PC-3 (cell line): ENCODE data around the gene ZYG11B. TPM values are rescaled to one million over a fixed set of nuclear protein-coding genes. Genes with fewer than 3 reads are reported as not detected.
"Not testable (repeated sequence)": the region's sequence is repeated elsewhere in the genome, so short reads cannot be mapped to it uniquely, and the experiment has no call there.

ENCODE experiments used
- ATAC-seq: fragments of 200-7000 bp; cut with Tn5 transposase; 2 replicates; pipeline ENCODE4 v1.9.1; 2020; ENCODE audit warnings: mild to moderate bottlenecking, moderate library complexity
- BruUV-seq: library from RNA; stranded (reverse); fragments of 400-500 nt; replicated peaks from 2 replicates; lab custom pipeline; 2021; lab: Mats Ljungman, UMichigan
- CTCF ChIA-PET: fragments of 300-600 bp; sonication (Branson Sonifier 250); formaldehyde crosslinking; loops from one replicate; lab custom pipeline; 2022; ENCODE audit warnings: antibody characterized with exemption; lab: Charles Lee
- POLR2A ChIA-PET: fragments of 300-600 bp; sonication (Branson Sonifier 250); formaldehyde crosslinking; loops from one replicate; lab custom pipeline; 2022; ENCODE audit warnings: antibody characterized with exemption; ENCODE audit not compliant: unreplicated experiment; lab: Charles Lee
- DNase-seq: peaks from one replicate; pipeline ENCODE4 v3.0.0-alpha.2; 2015
- H2AFZ ChIP-seq: fragments of 300-600 bp; sonication (generic); 2 replicates; pipeline ENCODE4 v1.6.0; 2016; ENCODE audit warnings: antibody characterized with exemption, low read length
- H3F3A ChIP-seq: fragments of 300-600 bp; sonication (generic); one replicate; pipeline ENCODE4 v1.6.0; 2017; ENCODE audit warnings: antibody characterized with exemption, low read length, control low read depth, mild to moderate bottlenecking; ENCODE audit not compliant: unreplicated experiment
- H3K27ac ChIP-seq: fragments of 300-600 bp; sonication (generic); 2 replicates; pipeline ENCODE4 v1.5.1; 2016; ENCODE audit warnings: mild to moderate bottlenecking, low read length
- H3K27me3 ChIP-seq: fragments of 300-600 bp; sonication (generic); 2 replicates; pipeline ENCODE4 v1.6.1; 2016; ENCODE audit warnings: low read length, mixed read lengths
- H3K36me3 ChIP-seq: fragments of 300-600 bp; sonication (generic); 2 replicates; pipeline ENCODE4 v1.6.1; 2016; ENCODE audit warnings: low read depth, mixed run types, low read length, mixed read lengths
- H3K4me1 ChIP-seq: fragments of 300-600 bp; sonication (generic); 2 replicates; pipeline ENCODE4 v1.5.1; 2016; ENCODE audit warnings: low read length; ENCODE audit not compliant: insufficient read depth
- H3K4me2 ChIP-seq: fragments of 300-600 bp; sonication (generic); 2 replicates; pipeline ENCODE4 v1.6.0; 2016; ENCODE audit warnings: low read length
- H3K4me3 ChIP-seq: fragments of 300-600 bp; sonication (generic); 2 replicates; pipeline ENCODE4 v1.5.1; 2016; ENCODE audit warnings: mild to moderate bottlenecking, low read length, mixed read lengths
- H3K79me2 ChIP-seq: fragments of 300-600 bp; sonication (generic); 2 replicates; pipeline ENCODE4 v1.6.1; 2017; ENCODE audit warnings: low read length, mixed read lengths
- H3K9ac ChIP-seq: fragments of 300-600 bp; sonication (generic); 2 replicates; pipeline ENCODE4 v1.6.0; 2016; ENCODE audit warnings: mild to moderate bottlenecking, low read length
- H3K9me2 ChIP-seq: fragments of 300-600 bp; sonication (generic); replicated peaks from 2 replicates; pipeline ENCODE4 v1.6.1; 2016; ENCODE audit warnings: mixed run types, low read length, mixed read lengths
- H3K9me3 ChIP-seq: fragments of 300-600 bp; sonication (generic); 2 replicates; pipeline ENCODE4 v1.6.1; 2016; ENCODE audit warnings: low read length, mixed read lengths
- H4K20me1 ChIP-seq: fragments of 300-600 bp; sonication (generic); 2 replicates; pipeline ENCODE4 v1.6.1; 2016; ENCODE audit warnings: low read length, mixed read lengths
- EZH2 ChIP-seq: fragments of 300-600 bp; sonication (generic); IDR thresholded peaks from one replicate; pipeline ENCODE4 v1.6.1; 2017; ENCODE audit warnings: antibody characterized with exemption, mild to moderate bottlenecking, low read length; ENCODE audit not compliant: unreplicated experiment
- EZH2phosphoT487 ChIP-seq: fragments of 300-600 bp; sonication (generic); IDR thresholded peaks from 2 replicates; pipeline ENCODE4 v1.6.1; 2018; ENCODE audit warnings: mild to moderate bottlenecking, antibody characterized with exemption, low read length, borderline replicate concordance
- intact Hi-C: fragments of 100-400 bp; cut with micrococcal nuclease; formaldehyde crosslinking; loops from 2 replicates; pipeline ENCODE4 v1.9.0; 2023
- total RNA-seq: library from RNA; depleted of rRNA; stranded (reverse); fragments of >200 nt; gene quantifications from 2 replicates; pipeline ENCODE4 v1.2.3, GENCODE V29; 2014
- TF ChIP-seq, protein P1 (sequence below): fragments of 300-600 bp; sonication (generic); conservative IDR thresholded peaks from 2 replicates; pipeline ENCODE4 v1.5.1; 2017; ENCODE audit warnings: antibody characterized with exemption, low read depth, mild to moderate bottlenecking, low read length

The ZYG11B gene
- total RNA-seq, 1 experiment from 2014 or later, result 23.4 TPM

DNA sequence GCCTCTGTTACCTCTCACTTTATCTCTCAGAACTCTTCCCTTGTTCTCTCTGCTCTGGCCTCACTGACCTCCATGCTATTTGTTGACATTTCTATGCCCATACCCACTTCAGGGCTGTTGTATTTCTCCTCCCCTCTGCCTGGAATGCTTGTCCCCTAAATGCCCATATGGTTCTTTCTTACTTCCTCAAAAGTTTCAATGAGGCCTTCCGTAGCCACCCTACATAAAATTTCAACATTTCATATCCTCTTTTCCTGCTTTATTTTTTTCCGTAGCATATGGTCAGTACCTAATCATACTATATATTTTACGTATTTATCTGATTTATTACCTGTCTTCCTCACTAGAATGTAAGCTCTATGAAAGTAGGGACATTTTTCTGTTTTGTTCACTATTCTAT lies 69.2 kb downstream of the ZYG11B start:
- POLR2A ChIA-PET, result no interaction called here
- H3K79me2 ChIP-seq, result no peaks in the 10 kb centered on the region

DNA sequence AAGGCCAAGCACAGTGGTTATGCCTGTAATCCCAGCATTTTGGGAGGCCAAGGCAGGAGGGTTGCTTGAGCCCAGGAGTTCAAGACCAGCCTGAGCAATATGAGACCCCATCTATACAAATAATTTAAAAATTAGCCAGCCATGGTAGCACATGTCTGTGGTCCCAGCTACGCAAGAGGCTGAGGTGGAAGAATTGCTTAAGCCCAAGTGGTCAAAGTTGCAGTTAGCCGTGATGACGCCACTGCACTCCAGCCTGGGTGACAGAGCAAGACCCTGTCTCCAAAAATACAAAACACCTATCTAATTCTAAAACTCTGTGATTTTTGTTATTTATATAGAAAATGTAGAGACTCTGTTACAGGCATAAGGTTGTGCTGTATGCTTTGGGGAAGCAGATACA lies 72.1 kb downstream of the ZYG11B start:
- Histone ChIP-seq H3K9me3 (no peaks in the 10 kb centered on the region), H3K4me3 (no peak overlapping the region), H3K27me3 (no peaks in the 10 kb centered on the region), H2AFZ (no peak overlapping the region), H3K9ac (no peak overlapping the region), H3K79me2 (no peaks in the 10 kb centered on the region), H3K4me2 (no peak overlapping the region), H3K9me2 (no peaks in the 10 kb centered on the region), H3F3A (no peaks in the 10 kb centered on the region), H3K27ac (no peak overlapping the region), H3K36me3 (peaks cover 7% of the 10 kb centered on the region), H3K4me1 (no peaks in the 10 kb centered on the region), H4K20me1 (no peaks in the 10 kb centered on the region)
- intact Hi-C loops, result no loop called here
- POLR2A ChIA-PET, result no interaction called here
- DNase-seq, result no peak
- no peak for ATAC-seq
- no peak for TF ChIP-seq EZH2phosphoT487
- TF ChIP-seq EZH2, result no peak
- TF ChIP-seq, protein P1, sequence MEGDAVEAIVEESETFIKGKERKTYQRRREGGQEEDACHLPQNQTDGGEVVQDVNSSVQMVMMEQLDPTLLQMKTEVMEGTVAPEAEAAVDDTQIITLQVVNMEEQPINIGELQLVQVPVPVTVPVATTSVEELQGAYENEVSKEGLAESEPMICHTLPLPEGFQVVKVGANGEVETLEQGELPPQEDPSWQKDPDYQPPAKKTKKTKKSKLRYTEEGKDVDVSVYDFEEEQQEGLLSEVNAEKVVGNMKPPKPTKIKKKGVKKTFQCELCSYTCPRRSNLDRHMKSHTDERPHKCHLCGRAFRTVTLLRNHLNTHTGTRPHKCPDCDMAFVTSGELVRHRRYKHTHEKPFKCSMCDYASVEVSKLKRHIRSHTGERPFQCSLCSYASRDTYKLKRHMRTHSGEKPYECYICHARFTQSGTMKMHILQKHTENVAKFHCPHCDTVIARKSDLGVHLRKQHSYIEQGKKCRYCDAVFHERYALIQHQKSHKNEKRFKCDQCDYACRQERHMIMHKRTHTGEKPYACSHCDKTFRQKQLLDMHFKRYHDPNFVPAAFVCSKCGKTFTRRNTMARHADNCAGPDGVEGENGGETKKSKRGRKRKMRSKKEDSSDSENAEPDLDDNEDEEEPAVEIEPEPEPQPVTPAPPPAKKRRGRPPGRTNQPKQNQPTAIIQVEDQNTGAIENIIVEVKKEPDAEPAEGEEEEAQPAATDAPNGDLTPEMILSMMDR, result no peak
- BruUV-seq, result no TSS peak
- CTCF ChIA-PET, result no interaction called here

More for the DNA sequence above, 69.2 kb downstream of the ZYG11B start:
- Histone ChIP-seq H3K9ac (no peak overlapping the region), H3K4me2 (no peak overlapping the region), H4K20me1 (no peaks in the 10 kb centered on the region), H3K4me1 (no peaks in the 10 kb centered on the region), H3K27ac (no peak overlapping the region), H3K9me2 (no peaks in the 10 kb centered on the region), H3F3A (no peaks in the 10 kb centered on the region), H3K27me3 (no peaks in the 10 kb centered on the region), H3K9me3 (no peaks in the 10 kb centered on the region), H3K36me3 (peaks cover 11% of the 10 kb centered on the region), H2AFZ (no peak overlapping the region), H3K4me3 (no peak overlapping the region)
- intact Hi-C loops, result no loop called here
- CTCF ChIA-PET, result no interaction called here
- ATAC-seq (no peak), DNase-seq (no peak)
- TF ChIP-seq, protein P1, result no peak
- TF ChIP-seq EZH2phosphoT487 (no peak), EZH2 (no peak)
- BruUV-seq, result no TSS peak

DNA sequence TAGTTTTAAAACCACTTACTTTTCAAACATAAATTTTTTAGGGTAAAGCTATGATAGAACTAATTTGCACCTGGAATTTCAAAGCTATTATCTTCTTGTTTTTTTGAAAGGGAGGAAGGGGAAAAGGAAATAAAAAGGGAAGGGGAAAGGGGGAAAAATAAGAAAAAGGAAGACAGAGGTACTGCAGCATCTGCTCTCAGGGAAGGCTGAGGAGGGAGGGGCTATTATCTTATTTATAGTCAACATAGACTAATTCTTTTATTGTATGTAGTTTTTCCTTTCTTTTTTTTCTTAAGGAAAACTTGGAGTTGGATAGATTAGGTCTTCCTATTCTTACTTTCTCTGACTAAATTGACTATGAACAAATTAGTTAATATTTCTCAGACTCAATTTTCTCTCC lies 74.8 kb downstream of the ZYG11B start:
- Histone ChIP-seq H3K4me1 (no peaks in the 10 kb centered on the region), H3K79me2 (no peaks in the 10 kb centered on the region), H3K9me3 (no peaks in the 10 kb centered on the region), H3K9me2 (no peaks in the 10 kb centered on the region), H2AFZ (no peak overlapping the region), H3K9ac (no peak overlapping the region), H3K4me2 (no peak overlapping the region), H3K27me3 (no peaks in the 10 kb centered on the region), H3K4me3 (no peak overlapping the region), H3F3A (no peaks in the 10 kb centered on the region), H4K20me1 (no peaks in the 10 kb centered on the region), H3K27ac (no peak overlapping the region), H3K36me3 (peaks cover 6% of the 10 kb centered on the region)
- no TSS peak for BruUV-seq
- ATAC-seq (no peak), DNase-seq (no peak)
- ChIA-PET CTCF (no interaction called here), POLR2A (no interaction called here)
- TF ChIP-seq EZH2, result no peak
- TF ChIP-seq, protein P1, result no peak
- TF ChIP-seq EZH2phosphoT487, result no peak
- intact Hi-C loops, result no loop called here

DNA sequence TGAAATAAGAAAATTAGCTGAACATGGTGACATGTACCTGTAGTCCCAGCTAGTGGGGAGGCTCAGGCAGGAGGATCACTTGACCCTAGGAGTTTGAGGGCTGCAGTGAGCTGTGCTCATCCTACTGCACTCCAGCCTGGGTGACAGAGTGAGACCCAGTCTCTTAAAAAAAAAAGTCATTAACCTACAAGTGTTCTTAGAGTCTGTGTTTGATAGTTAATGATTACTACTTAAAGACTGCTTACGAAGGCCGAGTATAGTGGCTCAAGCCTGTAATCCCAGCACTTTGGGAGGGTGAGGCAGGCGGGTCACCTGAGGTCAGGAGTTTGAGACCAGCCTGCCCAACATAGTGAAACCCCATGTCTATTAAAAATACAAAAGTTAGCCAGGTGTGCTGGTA lies 77.8 kb downstream of the ZYG11B start:
- H3K9ac ChIP-seq, H3K4me1 ChIP-seq, BruUV-seq, H3K9me3 ChIP-seq, H3K79me2 ChIP-seq, H3K27ac ChIP-seq, ATAC-seq, H4K20me1 ChIP-seq, DNase-seq, POLR2A ChIA-PET, H3K4me2 ChIP-seq, intact Hi-C loops, H3K4me3 ChIP-seq, CTCF ChIA-PET, H3K27me3 ChIP-seq, H2AFZ ChIP-seq, H3K36me3 ChIP-seq, H3K9me2 ChIP-seq, H3F3A ChIP-seq: not testable (repeated sequence)
